ENCODE measurements around the gene CTNNA1.

- no peak for TF ChIP-seq BACH2 (CRISPR knock-in tag; IDR thresholded peaks at IDR 0.05; ENCODE audit: borderline replicate concordance)
- no peak for TF ChIP-seq ARNTL (CRISPR knock-in tag; IDR thresholded peaks at IDR 0.05; ENCODE audit: borderline replicate concordance, low read depth)
- no peak for TF ChIP-seq CSRNP3 (CRISPR knock-in tag; IDR thresholded peaks at IDR 0.05)
- TF ChIP-seq OSR1 (CRISPR knock-in tag; IDR thresholded peaks at IDR 0.05), result no peak
- no peak for TF ChIP-seq ZFP30 (CRISPR knock-in tag; IDR thresholded peaks at IDR 0.05)
These were observed 56.2 kb downstream of the CTNNA1 start for GRCh38 chr5:138809391-138809790.

Data from SK-N-SH treated with all-trans-retinoic acid at 6 μM for 48 hours (cell line).